HepG2 (cell line): ENCODE data around the gene ATP6V1G3. TPM values are rescaled to one million over a fixed set of nuclear protein-coding genes. Genes with fewer than 3 reads are reported as not detected.

ENCODE experiments used
- ATAC-seq: fragments of 200-7000 bp; cut with Tn5 transposase; 3 replicates; pipeline ENCODE4 v1.9.1; 2020; ENCODE audit warnings: mild to moderate bottlenecking, moderate library complexity
- BruUV-seq: library from RNA; stranded (reverse); fragments of 400-500 nt; replicated peaks from 2 replicates; lab custom pipeline; 2021; lab: Mats Ljungman, UMichigan
- CTCF ChIA-PET: fragments of 300-600 bp; formaldehyde crosslinking; extraction: SDS; loops from one replicate; lab custom pipeline; 2021; ENCODE audit warnings: low total read pairs, inconsistent platforms, low intra/inter-chr PET ratio; lab: Yijun Ruan, JAX
- POLR2A ChIA-PET: fragments of 350-600 bp; sonication (Branson Sonifier 250); formaldehyde crosslinking; loops from one replicate; lab custom pipeline; 2020; ENCODE audit warnings: antibody characterized with exemption, inconsistent platforms; lab: Yijun Ruan, JAX
- DNase-seq: peaks from one replicate; pipeline ENCODE4 v3.0.0-alpha.2; 2015; ENCODE audit warnings: low spot score
- FAIRE-seq: peaks from 3 replicates; lab custom pipeline; 2011; peaks lifted over from hg19 to GRCh38; lab: Jason Lieb, UNC
- H2AFZ ChIP-seq: one replicate; pipeline ENCODE4 v1.6.1; 2011; ENCODE audit warnings: low read length, inconsistent platforms
- H3K27ac ChIP-seq: fragments of 300-600 bp; 3 replicates; pipeline ENCODE4 v1.8.0; 2011; ENCODE audit warnings: mixed run types, mild to moderate bottlenecking, mixed read lengths, low read length, inconsistent platforms; ENCODE audit not compliant: insufficient read depth; ENCODE audit errors: extremely low read length
- H3K27me3 ChIP-seq, 2 experiments: fragments of 200-600 bp in 1 of 2; 2 replicates in 1 of 2; 3 replicates in 1 of 2; pipeline versions ENCODE4 v1.6.0 to v1.8.0; 2011; ENCODE audit warnings: low read length in 2 of 2, mild to moderate bottlenecking in 2 of 2, moderate library complexity in 2 of 2, inconsistent platforms in 1 of 2; ENCODE audit not compliant: insufficient read depth in 2 of 2, control insufficient read depth in 1 of 2
- H3K36me3 ChIP-seq, 2 experiments: fragments of 200-600 bp in 1 of 2; replicated peaks in 1 of 2; 2 replicates in 1 of 2; 3 replicates in 1 of 2; pipeline versions ENCODE4 v1.5.1 to v1.8.0; 2011; ENCODE audit warnings: low read length in 2 of 2, inconsistent platforms in 1 of 2; ENCODE audit not compliant: insufficient read depth in 2 of 2, control insufficient read depth in 1 of 2
- H3K4me1 ChIP-seq: 2 replicates; pipeline ENCODE4 v1.5.1; 2012; ENCODE audit warnings: low read length, inconsistent platforms; ENCODE audit not compliant: insufficient read depth
- H3K4me2 ChIP-seq: 2 replicates; pipeline ENCODE4 v1.6.0; 2011; ENCODE audit warnings: low read depth, low read length, inconsistent platforms
- H3K4me3 ChIP-seq, 3 experiments: fragments of 200-600 bp in 1 of 3; sonication (generic), shearing (Covaris generic) in 1 of 3; replicated peaks in 1 of 3; 2 replicates each; pipeline ENCODE4 v1.5.1; 2011 to 2016; ENCODE audit warnings: low read length in 3 of 3, inconsistent platforms in 2 of 3, low read depth in 2 of 3, mild to moderate bottlenecking in 2 of 3, control low read depth in 1 of 3, mixed read lengths in 1 of 3; ENCODE audit not compliant: insufficient read depth in 1 of 3
- H3K79me2 ChIP-seq: one replicate; pipeline ENCODE4 v1.6.1; 2011; ENCODE audit warnings: low read length, inconsistent platforms; ENCODE audit not compliant: insufficient read depth
- H3K9ac ChIP-seq: 2 replicates; pipeline ENCODE4 v1.6.0; 2011; ENCODE audit warnings: mild to moderate bottlenecking, low read depth, low read length, inconsistent platforms; ENCODE audit not compliant: insufficient read depth
- H3K9me3 ChIP-seq: 2 replicates; pipeline ENCODE4 v1.5.1; 2012; ENCODE audit warnings: mild to moderate bottlenecking, low read length
- H4K20me1 ChIP-seq: 2 replicates; pipeline ENCODE4 v1.6.0; 2011; ENCODE audit warnings: inconsistent platforms, mild to moderate bottlenecking, low read length, moderate library complexity; ENCODE audit not compliant: insufficient read depth
- CC2D1A ChIP-seq: sonication (generic); formaldehyde crosslinking; IDR thresholded peaks from 2 replicates; pipeline ENCODE4 v1.8.1; 2023; ENCODE audit warnings: mild to moderate bottlenecking, missing genetic modification reagents
- FOXP1 ChIP-seq, 2 experiments: fragments of 450-650 bp in 1 of 2; IDR thresholded peaks; 2 replicates each; pipeline ENCODE4 v1.6.1; 2017 to 2018; ENCODE audit warnings: antibody characterized with exemption in 1 of 2
- GTF3A ChIP-seq: sonication (generic); formaldehyde crosslinking; conservative IDR thresholded peaks from 2 replicates; pipeline ENCODE4 v1.4.0; 2020; ENCODE audit warnings: mild to moderate bottlenecking, missing genetic modification reagents
- HDAC2 ChIP-seq: sonication (generic); formaldehyde crosslinking; IDR thresholded peaks from 2 replicates; pipeline ENCODE4 v1.4.0; 2020; ENCODE audit warnings: missing genetic modification reagents
- KDM4B ChIP-seq: sonication (generic); formaldehyde crosslinking; IDR thresholded peaks from 2 replicates; pipeline ENCODE4 v1.4.0; 2020; ENCODE audit warnings: missing genetic modification reagents
- KDM6A ChIP-seq: IDR thresholded peaks from 2 replicates; pipeline ENCODE4 v1.6.1; 2016; ENCODE audit warnings: low read depth
- MYC ChIP-seq: sonication (generic); formaldehyde crosslinking; IDR thresholded peaks from 2 replicates; pipeline ENCODE4 v1.9.0; 2021; ENCODE audit warnings: missing genetic modification reagents, borderline replicate concordance
- PPARG ChIP-seq: conservative IDR thresholded peaks from 2 replicates; pipeline ENCODE4 v1.6.1; 2016; ENCODE audit warnings: missing biosample characterization, missing genetic modification reagents
- ZBTB43 ChIP-seq: sonication (generic); formaldehyde crosslinking; conservative IDR thresholded peaks from 2 replicates; pipeline ENCODE4 v1.4.0; 2020; ENCODE audit warnings: missing genetic modification reagents
- ZNF839 ChIP-seq: sonication (generic); formaldehyde crosslinking; IDR thresholded peaks from 2 replicates; pipeline ENCODE4 v1.4.0; 2020; ENCODE audit warnings: missing genetic modification reagents, mild to moderate bottlenecking, borderline replicate concordance
- WGBS: methylation state at CpG from one replicate; pipeline ENCODE4 v1.1.6; 2017; ENCODE audit warnings: low lambda C conversion rate; 5-methylcytosine and 5-hydroxymethylcytosine counted together
- in situ Hi-C: cut with HindIII; loops from 2 replicates; pipeline ENCODE4 v1.10.0; 2017; ENCODE audit warnings: low pct_unique_long_range_greater_than_20kb; ENCODE audit not compliant: extremely low pct_ligation_motif_present
- intact Hi-C: fragments of 100-400 bp; cut with micrococcal nuclease; formaldehyde crosslinking; loops from one replicate; pipeline ENCODE4 v1.10.0; 2022; ENCODE audit not compliant: unreplicated experiment
- polyA plus RNA-seq, 8 experiments: library from polyadenylated mRNA; depleted of rRNA in 3 of 8; stranded (reverse) in 7 of 8; unstranded in 1 of 8; fragments of >200 nt; fragmentation: Illumina TruSeq in 4 of 8; extraction: Trizol in 4 of 8; gene quantifications; 2 replicates each; pipeline versions ENCODE4 v1.2.1 to v1.2.3, GENCODE V29; 2011 to 2016; ENCODE audit warnings: low read depth in 4 of 8, missing spikeins in 1 of 8, mixed read lengths in 1 of 8; ENCODE audit not compliant: insufficient read depth in 1 of 8
- total RNA-seq, 5 experiments: library from RNA; depleted of rRNA; stranded (reverse); fragments of >200 nt; fragmentation: Illumina TruSeq; extraction: Trizol; gene quantifications; 2 replicates each; pipeline ENCODE4 v1.2.3, GENCODE V29; 2016; ENCODE audit warnings: low read depth in 1 of 5

ATP6V1G3 gene
- total and polyA plus RNA-seq, 2 of the 13 experiments (the other 11 are each of a cell fraction or from before 2014, with no cell fraction given) = not detected

GRCh38 chr1:198584163-198584562 is 43.7 kb upstream of the ATP6V1G3 start:
- BruUV-seq = no TSS peak
- H3K27me3 ChIP-seq = no peaks in the 10 kb centered on the region
- WGBS = 75% methylated on average over 20 of the region's 26 CpGs
- no peak overlapping the region for H3K9ac ChIP-seq
- intact Hi-C loops = no loop called here
- no peaks in the 10 kb centered on the region for H3K79me2 ChIP-seq
- no peak overlapping the region for H3K4me2 ChIP-seq
- no peaks in the 10 kb centered on the region; the same call in 1 of the 2 replicates for H3K9me3 ChIP-seq
- H4K20me1 ChIP-seq = no peaks in the 10 kb centered on the region
- no peaks in the 10 kb centered on the region for H3K36me3 ChIP-seq
- FAIRE-seq = no peak
- no peak overlapping the region for H3K27ac ChIP-seq
- ChIA-PET POLR2A (no interaction called here), CTCF (no interaction called here)
- DNase-seq = no peak
- in situ Hi-C loops = no loop called here
- no peak for TF ChIP-seq CC2D1A (CRISPR knock-in tag)
- TF ChIP-seq MYC (CRISPR knock-in tag) = no peak
- no peak for TF ChIP-seq KDM4B (CRISPR knock-in tag)
- TF ChIP-seq ZNF839 (CRISPR knock-in tag) = no peak
- TF ChIP-seq FOXP1 (IDR thresholded peaks at IDR 0.05) = no peak
- TF ChIP-seq FOXP1 (CRISPR knock-in tag; IDR thresholded peaks at IDR 0.05) = no peak
- TF ChIP-seq PPARG (CRISPR knock-in tag) = no peak
- no peak for TF ChIP-seq HDAC2 (CRISPR knock-in tag)
- no peak for TF ChIP-seq ZBTB43 (CRISPR knock-in tag)
- no peak for TF ChIP-seq KDM6A
- no peak for TF ChIP-seq GTF3A
- no peaks in the 10 kb centered on the region for H3K4me1 ChIP-seq
- ATAC-seq = no peak
- H3K4me3 ChIP-seq = no peak overlapping the region
- no peak overlapping the region for H2AFZ ChIP-seq
